SK-N-SH treated with all-trans-retinoic acid at 6 μM for 48 hours (cell line): Measurements from ENCODE around the gene SEPTIN7.
A peak's percentile ranks its signal among the peaks of the same experiment; 100 is the strongest.

Source experiments
- ATAC-seq: fragments of 200-7000 bp; cut with Tn5 transposase; 3 replicates; pipeline ENCODE4 v1.9.1; 2020; ENCODE audit warnings: mild to moderate bottlenecking, moderate library complexity
- ARNTL ChIP-seq: fragments of 450-650 bp; formaldehyde crosslinking; IDR thresholded peaks from 2 replicates; pipeline ENCODE4 v1.5.0; 2020; ENCODE audit warnings: low read depth, mild to moderate bottlenecking, moderate library complexity, borderline replicate concordance
- BACH2 ChIP-seq: fragments of 250-450 bp; sonication (Bioruptor Pico); IDR thresholded peaks from 2 replicates; pipeline ENCODE4 v1.9.0; 2021; ENCODE audit warnings: mild to moderate bottlenecking, borderline replicate concordance
- CREB5 ChIP-seq: fragments of 250-450 bp; sonication (Bioruptor Pico); IDR thresholded peaks from 2 replicates; pipeline ENCODE4 v1.5.1; 2020; ENCODE audit warnings: low read depth, mild to moderate bottlenecking, moderate library complexity
- CSDC2 ChIP-seq: fragments of 250-450 bp; sonication (Bioruptor Pico); IDR thresholded peaks from 2 replicates; pipeline ENCODE4 v1.5.0; 2020; ENCODE audit warnings: mild to moderate bottlenecking, moderate library complexity
- CSRNP3 ChIP-seq: fragments of 250-450 bp; sonication (Bioruptor Pico); IDR thresholded peaks from 2 replicates; pipeline ENCODE4 v1.5.1; 2021; ENCODE audit warnings: mild to moderate bottlenecking, moderate library complexity
- ESRRG ChIP-seq: fragments of 250-450 bp; sonication (Bioruptor Pico); IDR thresholded peaks from 2 replicates; pipeline ENCODE4 v1.6.1; 2021; ENCODE audit warnings: mild to moderate bottlenecking
- GLIS3 ChIP-seq: fragments of 250-450 bp; sonication (Bioruptor Pico); IDR thresholded peaks from 2 replicates; pipeline ENCODE4 v1.5.0; 2020; ENCODE audit warnings: mild to moderate bottlenecking, moderate library complexity
- ISL1 ChIP-seq: fragments of 250-450 bp; sonication (Bioruptor Pico); IDR thresholded peaks from 2 replicates; pipeline ENCODE4 v2.1.2; 2022; ENCODE audit warnings: mild to moderate bottlenecking, moderate library complexity
- OSR1 ChIP-seq: fragments of 250-450 bp; sonication (Bioruptor Pico); IDR thresholded peaks from 2 replicates; pipeline ENCODE4 v1.8.0; 2022; ENCODE audit warnings: moderate library complexity, mild to moderate bottlenecking, inconsistent platforms
- PATZ1 ChIP-seq: fragments of 250-450 bp; sonication (Bioruptor Pico); IDR thresholded peaks from 2 replicates; pipeline ENCODE4 v1.8.0; 2020; ENCODE audit warnings: mild to moderate bottlenecking, moderate library complexity, borderline replicate concordance
- POU6F1 ChIP-seq: fragments of 250-450 bp; sonication (Bioruptor Pico); IDR thresholded peaks from 2 replicates; pipeline ENCODE4 v1.8.0; 2021; ENCODE audit warnings: low read depth, mild to moderate bottlenecking, moderate library complexity, borderline replicate concordance
- RARB ChIP-seq: fragments of 250-450 bp; sonication (Bioruptor Pico); IDR thresholded peaks from 2 replicates; pipeline ENCODE4 v1.8.0; 2021; ENCODE audit warnings: mild to moderate bottlenecking, moderate library complexity
- SNAI2 ChIP-seq: fragments of 250-450 bp; sonication (Bioruptor Pico); IDR thresholded peaks from 2 replicates; pipeline ENCODE4 v1.5.0; 2020; ENCODE audit warnings: mild to moderate bottlenecking, moderate library complexity
- TCF4 ChIP-seq: fragments of 250-450 bp; sonication (Bioruptor Pico); IDR thresholded peaks from 2 replicates; pipeline ENCODE4 v1.8.0; 2021; ENCODE audit warnings: mild to moderate bottlenecking, moderate library complexity, borderline replicate concordance
- TOX ChIP-seq: fragments of 250-450 bp; sonication (Bioruptor Pico); IDR thresholded peaks from 2 replicates; pipeline ENCODE4 v1.8.0; 2021; ENCODE audit warnings: mild to moderate bottlenecking, moderate library complexity, borderline replicate concordance
- TSHZ2 ChIP-seq: fragments of 250-450 bp; sonication (Bioruptor Pico); IDR thresholded peaks from 2 replicates; pipeline ENCODE4 v1.5.0; 2020; ENCODE audit warnings: mild to moderate bottlenecking, moderate library complexity
- ZC3H10 ChIP-seq: fragments of 250-450 bp; sonication (Bioruptor Pico); IDR thresholded peaks from 2 replicates; pipeline ENCODE4 v1.5.1; 2021; ENCODE audit warnings: mild to moderate bottlenecking, moderate library complexity
- ZFP30 ChIP-seq: fragments of 450-650 bp; formaldehyde crosslinking; IDR thresholded peaks from 2 replicates; pipeline ENCODE4 v1.5.0; 2022; ENCODE audit warnings: mild to moderate bottlenecking, moderate library complexity
- ZNF565 ChIP-seq: fragments of 450-650 bp; formaldehyde crosslinking; conservative IDR thresholded peaks from 2 replicates; pipeline ENCODE4 v1.5.0; 2020; ENCODE audit warnings: low read depth, mild to moderate bottlenecking, moderate library complexity
- ZNF70 ChIP-seq: fragments of 450-650 bp; formaldehyde crosslinking; IDR thresholded peaks from 2 replicates; pipeline ENCODE4 v1.5.0; 2020; ENCODE audit warnings: mild to moderate bottlenecking, moderate library complexity

Gene SEPTIN7

GRCh38 chr7:35828817-35829216 lies 28.0 kb downstream of the SEPTIN7 start:
- ATAC-seq, result no peak; the same call in 2 of the 3 replicates
- TF ChIP-seq TCF4 (no peak), SNAI2 (CRISPR knock-in tag) (no peak), ARNTL (no peak), CSRNP3 (CRISPR knock-in tag) (no peak), ZFP30 (CRISPR knock-in tag) (no peak), TSHZ2 (CRISPR knock-in tag) (no peak), TOX (no peak), ESRRG (CRISPR knock-in tag) (no peak)

GRCh38 chr7:35831208-35831607 lies 30.4 kb downstream of the SEPTIN7 start:
- TF ChIP-seq CREB5 (CRISPR knock-in tag) (peak; percentile 70; the same call in 1 of the 2 replicates), ISL1 (peak; percentile 45; the same call in 1 of the 2 replicates), BACH2 (CRISPR knock-in tag) (no peak)
- ATAC-seq, result peak; percentile 84

- peak; percentile 61; the same call in 1 of the 2 replicates for TF ChIP-seq ISL1
- TF ChIP-seq POU6F1, result no peak
- no peak for TF ChIP-seq ZNF565 (CRISPR knock-in tag)
- no peak for TF ChIP-seq ZFP30 (CRISPR knock-in tag)
- no peak for TF ChIP-seq SNAI2 (CRISPR knock-in tag)
- peak; percentile 93 for ATAC-seq
Measured at GRCh38 chr7:35839860-35840854, 39.3 kb downstream of the SEPTIN7 start.

- no peak for TF ChIP-seq RARB (CRISPR knock-in tag)
- TF ChIP-seq, all 23 proteins: peak for 0
Measured at GRCh38 chr7:35846816-35847412, 46.1 kb downstream of the SEPTIN7 start.

GRCh38 chr7:35848725-35849124 lies 47.9 kb downstream of the SEPTIN7 start:
- no peak for ATAC-seq
- TF ChIP-seq TSHZ2 (CRISPR knock-in tag), result no peak
- no peak for TF ChIP-seq CSDC2 (CRISPR knock-in tag)
- TF ChIP-seq ESRRG (CRISPR knock-in tag), result no peak
- no peak for TF ChIP-seq BACH2 (CRISPR knock-in tag)
- no peak for TF ChIP-seq ZNF70 (CRISPR knock-in tag)
- TF ChIP-seq TOX, result no peak
- TF ChIP-seq OSR1 (CRISPR knock-in tag), result no peak
- no peak for TF ChIP-seq ZC3H10
- no peak for TF ChIP-seq TCF4
- TF ChIP-seq RARB (CRISPR knock-in tag), result no peak
- TF ChIP-seq GLIS3 (CRISPR knock-in tag), result no peak
- no peak for TF ChIP-seq ZFP30 (CRISPR knock-in tag)
- no peak for TF ChIP-seq PATZ1

More at GRCh38 chr7:35846816-35847412, 46.1 kb downstream of the SEPTIN7 start:
- peak; percentile 20; the same call in 1 of the 3 replicates for ATAC-seq
